Urothelium cell line (cell line): ENCODE results near the gene ATF6.

Experiments used
- DNase-seq: peaks from one replicate; pipeline ENCODE4 v3.0.0; 2011; ENCODE audit warnings: low spot score, mixed read lengths
- FAIRE-seq: peaks from 2 replicates; lab custom pipeline; 2011; peaks lifted over from hg19 to GRCh38; lab: Jason Lieb, UNC

ATF6 gene

DNA sequence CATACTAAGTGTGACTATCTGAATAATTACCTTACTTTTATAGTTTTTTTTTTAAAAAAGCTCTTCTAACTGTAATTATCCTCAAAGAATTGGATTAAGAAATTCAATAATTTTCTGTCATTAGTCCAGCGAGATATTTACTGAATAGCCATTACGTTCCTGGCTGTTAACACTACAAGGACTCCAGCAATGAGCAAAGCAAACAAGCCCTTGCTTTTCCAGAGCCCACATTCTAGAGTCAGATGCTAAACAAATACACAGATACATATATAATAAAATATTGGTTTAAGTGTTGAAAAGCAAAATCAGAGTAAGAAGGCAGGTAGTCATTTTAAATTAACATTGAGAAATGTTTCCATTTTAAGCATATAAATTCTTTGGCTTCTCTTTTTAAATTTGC, 118.4 kb downstream of the ATF6 start:
- no peak for FAIRE-seq
- no peak for DNase-seq

DNA sequence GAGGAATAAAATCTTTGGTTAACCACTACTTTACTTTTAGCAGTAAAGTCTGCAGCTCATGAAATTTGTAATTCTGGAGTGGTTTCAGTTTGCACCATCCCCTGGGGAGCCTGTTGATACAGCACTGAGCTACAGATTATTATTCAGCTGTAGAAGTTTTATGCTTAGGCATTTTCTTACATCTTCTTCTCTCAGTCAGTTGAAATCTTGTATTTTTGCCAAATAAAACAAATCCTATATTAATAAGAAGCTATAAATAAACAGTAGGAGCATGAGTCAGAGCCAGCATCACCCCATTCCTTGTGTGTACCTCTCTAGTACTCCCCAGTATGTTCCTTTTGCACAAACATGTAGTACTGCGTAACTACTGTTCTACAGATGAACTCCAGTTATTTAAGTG, 118.9 kb downstream of the ATF6 start:
- FAIRE-seq (no peak), DNase-seq (no peak)

DNA sequence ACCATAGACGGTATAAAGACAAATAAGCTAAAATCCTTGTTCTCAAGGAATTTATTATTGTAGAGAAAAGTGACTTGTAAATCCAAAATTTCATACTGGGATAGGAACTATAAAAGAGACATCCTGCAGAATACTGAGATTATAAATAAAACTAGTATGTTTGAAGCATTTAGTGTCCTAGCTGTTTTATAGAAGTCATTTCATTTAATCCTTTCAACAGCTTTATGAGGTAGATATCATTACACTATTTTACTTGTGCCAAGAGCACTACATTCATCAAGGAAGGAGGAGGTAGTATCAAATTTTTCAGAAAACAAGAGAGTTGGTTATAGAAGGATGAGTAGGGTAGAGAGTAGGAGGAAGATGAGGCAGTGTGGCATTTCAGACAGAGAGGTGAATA, 119.6 kb downstream of the ATF6 start:
- no peak for DNase-seq
- no peak for FAIRE-seq

DNA sequence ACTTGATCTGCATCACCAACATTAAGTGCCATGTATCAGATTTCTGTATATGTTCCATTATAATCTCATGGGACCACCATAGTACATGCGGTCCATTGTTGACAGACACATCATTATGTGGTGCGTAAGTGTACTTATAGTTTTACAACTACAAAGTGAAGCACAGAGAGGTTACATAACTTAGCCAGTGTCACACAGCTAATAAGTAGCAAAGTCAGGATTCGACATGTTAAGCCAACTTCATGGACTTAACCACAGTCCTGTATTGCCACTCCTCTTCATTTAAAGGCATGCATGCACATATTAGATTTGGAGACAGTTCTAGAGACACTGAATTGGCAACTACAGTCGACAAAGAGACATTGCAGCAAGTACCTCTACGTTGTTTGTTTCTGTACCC, 120.5 kb downstream of the ATF6 start:
- no peak for DNase-seq
- peak; percentile 23 for FAIRE-seq

DNA sequence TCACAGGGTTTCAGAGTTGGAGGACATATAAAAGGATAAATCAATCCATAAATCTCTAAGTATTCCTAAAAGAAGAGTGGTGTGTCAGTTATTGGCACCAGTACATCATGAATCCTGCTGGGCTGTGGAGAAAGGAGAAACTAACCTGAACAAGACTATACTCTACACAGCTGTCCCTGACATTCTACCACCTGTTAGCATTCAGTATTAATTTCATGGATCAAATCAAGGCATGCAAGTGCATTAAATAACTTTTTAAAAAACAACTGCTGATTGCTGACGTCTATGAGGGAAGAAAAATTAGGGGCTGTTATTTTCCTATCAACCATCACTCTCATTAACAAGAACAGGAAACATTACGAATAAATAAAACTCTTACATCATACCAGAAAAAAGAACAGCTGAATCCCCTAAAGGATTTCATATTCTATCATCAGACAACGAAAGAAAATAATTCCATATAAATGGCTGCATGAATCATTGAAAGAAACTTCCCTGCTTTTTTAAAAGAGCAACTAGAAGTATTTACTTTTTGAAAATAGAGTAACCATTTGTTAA, 121.7 kb downstream of the ATF6 start:
- FAIRE-seq (no peak), DNase-seq (no peak)

DNA sequence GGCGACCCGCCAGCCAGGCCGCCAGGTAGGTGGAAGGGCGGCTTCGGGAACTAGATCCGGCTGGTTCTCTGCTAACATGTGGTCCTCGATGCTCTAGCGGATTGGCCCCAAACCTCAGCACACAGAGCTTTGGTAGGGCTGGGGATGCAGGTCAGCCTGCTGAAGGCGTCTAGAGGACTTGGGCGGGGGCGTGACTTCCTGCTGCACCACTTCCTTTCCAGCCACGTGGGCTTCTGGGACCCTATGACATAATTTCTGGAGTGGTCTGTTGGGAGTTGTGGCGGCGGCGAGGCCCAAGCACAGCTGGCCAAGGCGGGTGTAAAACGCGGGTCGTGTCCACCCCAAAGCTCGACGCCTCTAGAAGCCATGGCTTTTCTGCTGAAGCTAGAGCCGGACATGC, 124.5 kb downstream of the ATF6 start:
- no peak for DNase-seq
- FAIRE-seq: no peak

DNA sequence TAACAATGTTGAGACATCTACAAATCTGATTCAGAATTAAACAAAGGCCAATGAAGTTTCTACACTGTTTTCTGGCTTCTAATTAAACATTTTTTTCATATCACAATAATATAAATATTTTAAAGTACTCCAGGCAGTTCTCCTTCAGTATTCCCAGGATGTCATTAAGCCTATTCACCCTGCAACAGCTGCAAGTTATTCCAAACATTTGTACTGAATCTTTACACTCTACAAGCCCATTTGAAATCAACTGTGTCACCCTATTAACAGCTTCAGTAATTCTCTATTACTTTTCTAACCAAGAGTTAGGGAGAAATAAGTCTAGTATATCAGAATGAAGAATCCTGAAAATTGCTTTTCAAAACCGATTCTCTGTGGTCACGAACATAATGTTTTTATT, 133.0 kb downstream of the ATF6 start:
- DNase-seq: no peak
- FAIRE-seq: no peak

DNA sequence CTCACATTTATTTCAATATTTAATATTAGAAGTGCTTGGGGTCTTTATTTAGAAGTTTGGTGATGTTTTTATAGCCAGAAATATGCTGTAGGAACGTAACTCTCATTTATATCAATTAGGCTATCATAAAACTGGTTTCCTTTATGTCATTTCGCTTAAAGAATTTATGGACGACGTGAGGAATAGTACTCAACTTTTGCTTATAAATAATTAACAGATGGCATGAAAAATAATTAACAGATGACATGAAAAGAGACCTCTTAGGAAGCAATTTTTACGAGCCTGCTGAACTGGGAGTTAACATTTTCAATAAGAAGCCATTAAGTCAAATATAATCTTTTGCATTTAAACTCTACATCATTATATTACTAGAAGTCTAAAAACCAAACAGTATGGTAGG, 134.0 kb downstream of the ATF6 start:
- no peak for DNase-seq
- no peak for FAIRE-seq

DNA sequence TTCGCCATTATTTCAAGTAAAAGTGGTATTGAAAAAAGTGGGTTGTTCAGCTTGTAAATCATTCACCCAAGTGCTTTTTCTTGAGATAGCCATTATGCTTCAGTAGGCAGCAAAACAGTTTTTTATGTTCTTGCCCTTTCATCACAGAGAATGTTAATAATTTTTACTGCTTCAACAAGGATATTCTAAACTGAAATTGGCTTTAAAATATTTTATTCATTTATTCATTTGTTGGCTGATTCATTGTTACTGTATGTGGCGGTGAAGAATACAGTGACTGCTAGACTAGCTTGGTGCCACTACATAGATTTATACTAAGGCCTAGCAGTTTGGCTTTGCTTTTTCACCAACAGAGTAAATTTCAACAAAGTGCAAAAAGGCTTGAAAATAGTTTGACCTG, 136.1 kb downstream of the ATF6 start:
- DNase-seq (no peak), FAIRE-seq (no peak)

DNA sequence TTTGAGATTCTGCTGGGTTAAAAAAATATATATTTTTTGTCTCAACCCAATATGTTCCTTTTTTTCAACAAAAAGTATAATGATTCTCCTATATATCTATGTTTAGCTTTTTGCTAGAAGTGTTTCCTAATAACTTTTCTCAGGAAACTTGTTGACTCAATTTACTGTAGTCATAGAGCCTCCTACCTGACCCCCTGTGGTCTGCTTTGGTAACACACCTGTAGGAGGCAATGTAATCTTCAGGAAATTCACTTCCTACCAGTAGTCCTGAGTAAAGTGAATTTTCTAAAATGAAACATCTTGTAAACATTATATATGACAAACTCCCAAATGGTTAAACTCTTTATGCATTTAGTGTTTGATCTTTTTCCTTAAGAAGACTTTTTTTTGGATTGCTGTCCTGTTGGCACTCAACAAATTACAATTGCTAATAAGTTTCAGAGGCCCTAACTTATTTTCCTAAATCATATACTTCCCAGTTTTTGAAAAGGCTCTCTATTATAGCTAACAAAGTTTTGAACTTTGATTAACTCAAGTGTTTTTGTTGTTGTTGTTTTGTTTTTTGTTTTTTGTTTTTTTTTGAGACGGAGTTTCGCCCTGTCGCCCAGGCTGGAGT, 139.3 kb downstream of the ATF6 start:
- FAIRE-seq (no peak), DNase-seq (peak; percentile 16)

DNA sequence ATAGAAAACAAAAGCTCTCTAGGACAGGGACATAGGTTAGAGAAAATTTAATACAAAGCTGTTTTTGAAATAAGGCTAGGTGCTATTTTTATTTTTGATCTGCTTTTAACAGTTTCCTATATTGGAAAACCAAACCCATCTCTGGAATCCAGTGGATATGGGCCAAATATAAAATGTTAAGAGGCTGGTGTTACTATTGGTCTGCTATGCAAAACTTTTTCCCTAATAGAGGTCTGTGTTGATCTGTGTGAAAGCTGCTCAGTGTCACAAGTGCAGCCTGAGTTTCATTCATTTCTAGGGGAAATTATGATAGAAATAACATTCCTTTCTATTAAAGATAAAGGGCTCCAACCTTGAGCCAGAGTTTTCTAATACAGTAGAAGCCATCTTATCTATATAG, 141.1 kb downstream of the ATF6 start:
- FAIRE-seq (no peak), DNase-seq (no peak)

DNA sequence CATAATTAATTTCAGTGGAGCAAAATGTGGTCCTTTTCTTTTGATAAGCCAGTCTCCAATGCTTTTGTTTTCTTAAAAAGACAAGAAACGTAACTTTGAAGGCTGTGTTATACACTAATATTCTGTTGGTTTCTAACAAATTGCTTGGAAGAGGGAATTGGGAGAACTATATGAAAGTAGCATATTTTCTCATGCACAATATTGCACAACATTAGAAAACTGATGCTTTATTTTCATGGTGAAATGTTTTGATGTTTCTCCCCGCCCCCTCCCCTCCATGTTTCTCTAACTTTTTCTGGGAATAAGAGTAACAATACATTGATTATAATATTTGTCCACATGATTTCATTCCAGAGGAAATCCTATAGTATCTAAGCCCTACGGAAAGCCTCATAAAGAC, 142.1 kb downstream of the ATF6 start:
- FAIRE-seq (no peak), DNase-seq (no peak)

DNA sequence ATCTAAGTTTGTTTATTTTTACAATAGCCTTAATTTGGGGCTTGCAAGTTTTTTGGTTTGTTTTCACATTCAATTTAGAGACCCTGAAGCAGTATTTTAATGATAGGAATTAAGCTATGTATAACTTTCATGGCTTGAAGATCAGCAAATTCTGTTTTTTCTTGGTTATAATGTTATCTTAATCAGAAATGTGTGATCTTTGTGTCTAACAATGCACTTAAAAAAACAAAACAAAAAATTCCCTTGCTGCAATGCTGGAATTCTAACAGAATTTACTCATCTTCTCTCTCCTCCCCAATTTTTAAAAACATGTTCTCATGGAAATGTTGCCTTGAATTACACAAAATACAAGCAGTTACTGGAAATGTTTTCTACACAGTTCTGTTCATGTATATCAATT, 144.5 kb downstream of the ATF6 start:
- no peak for FAIRE-seq
- DNase-seq: no peak

DNA sequence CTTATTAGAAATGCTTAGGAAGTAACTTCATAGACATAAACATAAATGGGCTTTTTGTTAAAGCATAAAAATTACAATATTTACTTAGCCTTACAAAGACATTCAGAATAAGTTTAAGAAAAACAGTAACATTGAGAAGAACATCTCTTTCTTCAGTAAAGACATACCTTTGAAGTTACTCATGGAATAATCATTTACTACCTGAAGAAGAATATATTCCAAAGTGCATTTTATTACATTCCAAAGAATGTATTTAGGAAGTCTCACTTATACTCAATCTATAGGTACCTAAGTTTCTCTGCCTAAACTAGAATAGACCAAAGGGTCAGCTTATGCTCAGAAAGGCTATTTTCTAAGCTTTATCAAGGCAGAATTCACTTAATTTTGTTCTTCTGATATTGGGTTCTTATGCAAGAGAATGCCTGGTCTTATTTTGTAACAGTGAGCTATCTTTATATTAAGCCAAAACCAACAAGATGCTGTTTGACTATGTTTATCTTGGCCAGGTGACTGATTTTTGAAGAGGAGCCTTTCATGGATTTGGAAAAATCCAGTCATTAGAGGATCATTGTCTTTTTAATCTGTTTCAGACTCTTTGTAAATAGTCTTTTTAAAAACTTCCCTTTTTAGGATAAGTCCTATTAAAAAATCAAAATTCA, 147.5 kb downstream of the ATF6 start:
- no peak for DNase-seq
- no peak for FAIRE-seq

DNA sequence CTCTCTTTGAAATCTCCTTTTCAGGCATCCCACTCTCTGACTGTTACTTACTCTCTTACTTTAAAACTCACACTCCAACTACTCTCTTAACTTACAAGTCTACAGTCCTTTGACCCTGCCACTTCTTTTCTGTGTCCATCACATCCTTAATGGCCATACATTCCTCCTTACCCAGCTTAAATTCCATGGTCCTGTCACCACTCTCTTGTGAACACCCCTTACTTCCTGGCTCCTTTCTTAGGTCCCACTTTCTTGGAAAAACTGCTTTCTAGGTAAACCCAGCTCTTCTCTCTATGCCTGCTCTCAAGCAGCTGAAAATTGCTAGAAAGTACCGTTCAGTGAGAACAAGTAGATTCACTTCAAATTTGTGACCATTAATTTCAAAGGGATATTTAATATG, 148.5 kb downstream of the ATF6 start:
- DNase-seq (no peak), FAIRE-seq (no peak)

DNA sequence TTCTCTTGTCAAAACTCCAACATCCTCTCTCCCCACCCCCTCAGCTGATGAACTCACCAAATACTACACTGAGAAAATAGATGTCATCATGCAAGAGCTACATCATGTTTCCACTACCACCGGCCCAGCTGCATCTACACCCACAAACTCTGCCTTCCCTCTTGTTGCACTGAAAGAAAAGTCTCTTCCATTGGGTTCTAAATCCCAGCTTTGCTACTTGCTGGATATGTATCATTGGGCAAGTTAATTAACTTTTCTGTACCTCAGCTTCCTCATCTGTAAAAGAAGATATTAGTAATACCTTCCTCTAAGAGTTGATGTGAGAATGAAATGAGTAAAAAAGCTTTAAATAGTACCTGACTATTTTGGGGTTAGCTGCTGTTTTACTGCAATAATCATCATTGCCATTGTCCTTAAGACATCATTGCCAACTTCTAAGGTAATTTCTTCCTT, 149.0 kb downstream of the ATF6 start:
- DNase-seq: no peak
- no peak for FAIRE-seq

DNA sequence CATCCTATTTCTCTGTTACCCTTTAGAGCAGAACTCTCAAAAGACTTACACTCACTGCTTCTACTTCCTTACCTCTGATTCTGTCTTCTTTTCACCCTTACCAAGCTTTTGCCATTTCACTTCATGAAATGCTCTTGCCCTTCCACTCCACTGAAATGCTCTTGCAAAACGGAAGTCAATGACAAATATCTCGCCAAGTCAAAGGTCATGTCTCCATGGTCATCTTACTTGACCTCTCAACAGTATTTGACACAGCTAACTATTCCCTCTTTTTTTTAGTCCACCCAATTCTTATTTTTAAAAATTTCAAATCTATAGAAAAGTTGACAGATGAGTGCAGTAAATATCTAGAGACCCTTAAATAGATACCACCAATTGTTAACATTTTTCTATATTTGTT, 149.9 kb downstream of the ATF6 start:
- no peak for DNase-seq
- FAIRE-seq: no peak

DNA sequence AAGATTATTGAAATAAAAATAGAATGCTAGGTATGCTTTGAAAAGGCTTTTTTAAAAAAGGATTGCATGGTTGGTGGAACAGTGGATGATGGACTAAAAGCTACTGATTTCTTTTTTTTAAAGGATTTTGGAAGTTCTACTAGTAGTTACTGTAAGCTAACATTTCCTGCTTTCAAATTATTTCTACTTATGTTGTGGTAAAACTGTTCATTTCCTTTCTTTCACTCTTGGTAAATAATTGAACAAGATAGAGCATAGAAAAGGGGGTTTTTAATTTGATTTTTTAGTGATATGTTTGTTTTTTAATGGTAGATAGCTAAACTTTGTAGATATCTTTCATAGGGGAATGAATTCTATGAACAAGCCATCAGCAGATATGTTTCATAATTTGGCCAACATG, 153.1 kb downstream of the ATF6 start:
- no peak for FAIRE-seq
- no peak for DNase-seq

DNA sequence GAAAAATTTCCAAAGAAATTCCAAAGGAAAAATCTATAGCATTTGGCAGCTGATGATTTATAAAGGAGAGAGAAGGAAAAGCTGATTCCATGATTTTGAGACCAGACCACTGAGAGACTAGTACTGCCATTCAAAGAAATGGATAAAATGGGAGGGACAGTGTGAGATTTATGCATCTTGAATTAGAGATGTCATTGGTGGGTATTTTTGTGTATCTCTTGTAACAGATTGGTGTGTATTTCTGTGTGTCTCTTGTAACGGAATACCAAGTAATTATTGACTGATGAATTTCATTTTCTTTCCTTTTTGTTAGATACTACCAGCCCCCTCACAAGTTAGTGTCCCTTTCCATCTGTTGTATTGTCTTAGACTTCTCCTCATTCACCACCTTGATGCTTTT, 155.4 kb downstream of the ATF6 start:
- FAIRE-seq (no peak), DNase-seq (no peak)

DNA sequence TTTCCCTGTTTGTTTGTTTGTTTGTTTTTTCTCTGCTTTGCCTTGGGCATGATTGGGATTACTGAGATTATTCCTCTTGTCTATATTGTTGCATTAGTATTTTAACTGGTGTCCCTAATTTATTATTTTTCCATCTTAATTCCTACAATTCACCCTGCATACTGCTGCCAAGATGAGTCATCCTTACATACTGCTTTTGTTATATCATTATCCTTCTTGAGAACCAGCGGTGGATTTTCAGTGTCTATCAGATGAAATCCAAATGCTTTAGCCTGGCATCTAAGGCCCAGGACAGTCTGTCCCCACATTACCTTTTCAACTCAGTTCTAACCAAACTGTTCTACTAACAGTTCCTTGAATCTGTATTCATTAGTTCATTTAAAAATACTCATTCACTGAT, 155.9 kb downstream of the ATF6 start:
- FAIRE-seq: no peak

DNA sequence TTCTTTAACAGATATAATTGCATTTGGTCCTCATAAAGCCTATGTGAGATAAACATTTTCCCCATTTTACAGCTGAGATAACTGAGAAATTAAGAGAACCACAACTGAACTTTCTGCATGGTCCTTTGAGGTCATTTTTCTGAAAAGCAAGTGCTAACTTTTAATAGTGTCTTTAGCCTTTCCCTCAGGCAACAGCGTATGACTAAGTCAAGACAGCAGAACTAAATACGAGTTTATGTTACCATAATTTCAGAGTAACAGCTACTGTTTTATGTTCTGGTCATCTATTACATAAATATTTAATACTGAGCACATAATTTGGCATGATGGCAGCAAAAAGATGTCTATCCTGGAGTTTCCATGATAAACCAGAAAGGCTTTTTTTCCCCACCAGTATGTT, 161.9 kb downstream of the ATF6 start:
- FAIRE-seq (no peak), DNase-seq (no peak)

More for the DNA sequence above, 155.9 kb downstream of the ATF6 start:
- DNase-seq: no peak

DNA sequence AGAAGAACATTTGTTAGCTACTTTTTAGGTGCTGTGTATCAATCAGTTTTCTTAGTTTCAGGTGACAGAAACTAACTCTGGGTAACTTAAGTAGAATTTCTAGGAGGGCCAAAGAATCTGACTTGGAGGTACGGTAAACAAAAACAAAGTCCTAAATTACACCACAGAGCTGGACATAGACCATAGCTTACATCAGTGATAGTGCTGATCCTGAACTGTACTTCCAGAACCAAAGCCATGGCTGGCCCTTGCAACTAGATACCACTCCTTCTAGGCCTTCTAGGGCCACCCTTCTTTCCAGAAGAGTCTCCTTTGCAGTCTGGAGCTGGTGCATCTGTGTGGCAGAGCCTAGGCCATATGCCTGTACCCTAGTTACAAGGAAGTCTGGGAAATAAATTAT, 163.0 kb downstream of the ATF6 start:
- DNase-seq: no peak
- FAIRE-seq: no peak

DNA sequence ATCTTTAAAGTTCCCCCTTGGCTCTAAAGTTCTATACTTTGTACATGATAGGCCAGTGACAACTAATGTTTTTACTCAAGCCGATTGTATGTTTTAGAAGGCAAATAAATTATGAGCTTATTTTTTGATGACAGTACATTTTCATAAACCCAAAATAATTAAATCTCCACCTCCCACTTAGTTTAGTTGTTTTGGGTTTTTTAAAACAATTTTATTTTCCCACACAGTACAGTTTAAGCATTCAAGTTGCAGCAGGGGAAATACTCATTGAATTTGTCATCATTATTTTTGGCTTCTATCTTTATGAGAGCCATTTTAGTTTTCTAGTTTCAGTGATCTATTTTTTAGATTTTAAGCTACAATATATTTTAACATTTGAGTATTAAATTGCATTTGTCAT, 163.9 kb downstream of the ATF6 start:
- DNase-seq (no peak), FAIRE-seq (no peak)
